ENCODE results near the gene RGS7. TPM values are rescaled to one million over a fixed set of nuclear protein-coding genes. Genes with fewer than 3 reads are reported as not detected.

RGS7 gene
- total and polyA plus RNA-seq, 2 of the 8 experiments (the other 6 are each of a cell fraction or from before 2014, with no cell fraction given), result 1.6 to 3.0 TPM

GRCh38 chr1:240808381-240808780, 548.6 kb downstream of the RGS7 start:
- 85% methylated on average over 1 of the region's 1 CpG; no CpG with 5 or more reads in 1 of the 2 experiments for WGBS, 2 experiments (ENCODE audit: extremely low coverage in 1 of 2, insufficient coverage in 1 of 2, insufficient read length in 1 of 2, insufficient replicate concordance in 2 of 2, low coverage in 1 of 2, low lambda C conversion rate in 2 of 2, missing lambda C conversion rate in 1 of 2)
- Histone ChIP-seq H3K4me1 (replicated peaks in 1 of 4; ENCODE audit: control insufficient read depth in 3 of 4, insufficient read depth in 4 of 4, low read length in 3 of 4) (no peaks in the 10 kb centered on the region), H3K9me3 (ENCODE audit: insufficient read depth in 2 of 2, low read depth in 1 of 2, low read length in 1 of 2) (no peaks in the 10 kb centered on the region), H3K18ac (ENCODE audit: extremely low read depth, low read length) (no peak overlapping the region), H4K5ac (ENCODE audit: insufficient read length, low read depth, low read length) (no peak overlapping the region), H3K4ac (replicated peaks; ENCODE audit: insufficient read length, low read depth, low read length) (no peak overlapping the region), H3K56ac (replicated peaks; ENCODE audit: insufficient read length, low read depth, low read length) (no peak overlapping the region), H3K4me3 (ENCODE audit: extremely low read depth in 1 of 4, insufficient read depth in 2 of 4, low read depth in 3 of 4, low read length in 4 of 4) (no peak overlapping the region), H2BK12ac (ENCODE audit: low read depth, low read length) (no peak overlapping the region), H3K36me3 (ENCODE audit: control insufficient read depth in 2 of 4, insufficient read depth in 4 of 4, low read length in 3 of 4) (no peaks in the 10 kb centered on the region), H2BK120ac (replicated peaks; ENCODE audit: low read depth, low read length) (no peak overlapping the region), H4K91ac (replicated peaks; ENCODE audit: insufficient read length, low read length) (no peak overlapping the region), H2BK20ac (ENCODE audit: low read length) (no peak overlapping the region), H3K4me2 (ENCODE audit: insufficient read depth in 1 of 2, low read depth in 2 of 2, low read length in 2 of 2) (no peak overlapping the region), H3K23me2 (ENCODE audit: low read depth, low read length) (no peaks in the 10 kb centered on the region), H3K14ac (ENCODE audit: insufficient read length) (no peak overlapping the region), H3K79me2 (ENCODE audit: control insufficient read depth in 1 of 2, insufficient read depth in 2 of 2, low read length in 2 of 2) (no peaks in the 10 kb centered on the region), H3K23ac (ENCODE audit: insufficient read length) (no peak overlapping the region), H3K9ac (replicated peaks in 1 of 4; ENCODE audit: extremely low read depth in 1 of 4, low read depth in 3 of 4, low read length in 3 of 4) (no peak overlapping the region), H3K79me1 (ENCODE audit: low read depth, low read length) (no peaks in the 10 kb centered on the region), H4K20me1 (replicated peaks in 1 of 2; ENCODE audit: control insufficient read depth in 1 of 2, insufficient read depth in 2 of 2, low read length in 2 of 2) (no peaks in the 10 kb centered on the region), H3K27me3 (replicated peaks in 1 of 4; ENCODE audit: control insufficient read depth in 3 of 4, extremely low read depth in 1 of 4, insufficient read depth in 3 of 4, low read length in 3 of 4) (no peaks in the 10 kb centered on the region), H2AFZ (ENCODE audit: low read length) (no peak overlapping the region), H3K27ac (ENCODE audit: low read depth, low read length) (no peak overlapping the region), H2BK15ac (ENCODE audit: low read length) (no peak overlapping the region), H4K8ac (ENCODE audit: extremely low read depth, insufficient read depth, low read length) (no peak overlapping the region), H2BK5ac (ENCODE audit: low read depth, low read length) (no peak overlapping the region), H2AK5ac (ENCODE audit: low read depth, low read length) (no peak overlapping the region)
- FAIRE-seq (no peak), DNase-seq (ENCODE audit: low read depth in 1 of 2, low spot score in 2 of 2) (no peak)
- POLR2A ChIA-PET (ENCODE audit: partially characterized antibody), result no interaction called here
- CTCF ChIA-PET (ENCODE audit: partially characterized antibody), result interaction anchor here (0.6 to 1.1 kb wide), 3 partner anchors 66 to 894 kb away, joined by 3 to 4 read pairs (median 3); no protein-coding TSS in a partner anchor
- TF ChIP-seq KDM4A (IDR thresholded peaks at IDR 0.05; ENCODE audit: low read depth, low read length, severe bottlenecking), result no peak
- TF ChIP-seq POLR2AphosphoS5 (IDR thresholded peaks at IDR 0.05; ENCODE audit: low read depth, low read length), result no peak
- no peak for TF ChIP-seq GABPA (IDR thresholded peaks at IDR 0.05; ENCODE audit: borderline replicate concordance, insufficient read depth, low read length)
- no peak for TF ChIP-seq ATF3 (IDR thresholded peaks at IDR 0.05; ENCODE audit: insufficient read depth, low read depth, low read length)
- TF ChIP-seq POLR2A (IDR thresholded peaks at IDR 0.05; ENCODE audit: control extremely low read depth in 1 of 2, low read depth in 2 of 2, low read length in 2 of 2), result no peak
- no peak for TF ChIP-seq SP2 (IDR thresholded peaks at IDR 0.05; ENCODE audit: low read length)
- TF ChIP-seq CTCF (IDR thresholded peaks at IDR 0.05; ENCODE audit: control extremely low read depth in 1 of 3, insufficient read depth in 1 of 3, low read depth in 1 of 3, low read length in 3 of 3), result no peak
- no peak for TF ChIP-seq CREB1 (IDR thresholded peaks at IDR 0.05)
- TF ChIP-seq SIX5 (IDR thresholded peaks at IDR 0.05; ENCODE audit: low read depth, low read length), result no peak
